GM12878 (cell line): ENCODE measurements around the gene LRP8. TPM values are rescaled to one million over a fixed set of nuclear protein-coding genes. Genes with fewer than 3 reads are reported as not detected.

ENCODE experiments used
- BCL3 ChIP-seq: IDR thresholded peaks from 2 replicates; pipeline ENCODE4 v1.6.1; 2011; ENCODE audit warnings: borderline replicate concordance, low read depth, mild to moderate bottlenecking, moderate library complexity, low read length; ENCODE audit not compliant: insufficient read depth, poor library complexity, severe bottlenecking
- BCLAF1 ChIP-seq: fragments of 450-650 bp; IDR thresholded peaks from 2 replicates; pipeline ENCODE4 v1.6.1; 2017; ENCODE audit warnings: antibody characterized with exemption, mild to moderate bottlenecking, moderate library complexity
- FOS ChIP-seq: IDR thresholded peaks from 3 replicates; pipeline ENCODE4 v1.6.1; 2011; ENCODE audit warnings: borderline replicate concordance; ENCODE audit not compliant: insufficient read length; ENCODE audit errors: extremely low read depth
- KLF5 ChIP-seq: fragments of 450-650 bp; IDR thresholded peaks from 2 replicates; pipeline ENCODE4 v1.6.1; 2014; ENCODE audit warnings: mild to moderate bottlenecking; ENCODE audit not compliant: partially characterized antibody
- MYC ChIP-seq: IDR thresholded peaks from 2 replicates; pipeline ENCODE4 v1.6.1; 2011; ENCODE audit warnings: mild to moderate bottlenecking, low read length, moderate library complexity, inconsistent platforms; ENCODE audit not compliant: insufficient read depth, insufficient replicate concordance, insufficient read length, severe bottlenecking
- YBX1 ChIP-seq: fragments of 450-650 bp; IDR thresholded peaks from 2 replicates; pipeline ENCODE4 v1.6.1; 2016; ENCODE audit warnings: antibody characterized with exemption
- ZNF24 ChIP-seq: fragments of 450-650 bp; IDR thresholded peaks from 2 replicates; pipeline ENCODE4 v1.6.1; 2017; ENCODE audit warnings: antibody characterized with exemption, mild to moderate bottlenecking
- polyA plus RNA-seq, 11 experiments: library from polyadenylated mRNA; depleted of rRNA in 4 of 11; unstranded in 6 of 11; stranded (reverse) in 5 of 11; fragments of >200 nt; fragmentation: Nextera tagmentation in 4 of 11; fragmentation: Illumina TruSeq in 1 of 11; extraction: Ambion mirVana in 4 of 11; extraction: Trizol in 1 of 11; gene quantifications; 1 replicate in 1 of 11; 2 replicates in 10 of 11; pipeline versions ENCODE4 v1.2.1 to v1.2.3, GENCODE V29; 2011 to 2016; ENCODE audit warnings: inconsistent platforms in 2 of 11, missing spikeins in 2 of 11, low read depth in 1 of 11
- total RNA-seq, 4 experiments: library from RNA; depleted of rRNA in 3 of 4; stranded (reverse); fragments of >200 nt in 3 of 4; fragmentation: Illumina TruSeq in 1 of 4; extraction: Trizol in 1 of 4; gene quantifications; 2 replicates each; pipeline versions ENCODE4 v1.2.1 to v1.2.3, GENCODE V29; 2013 to 2021
- TF ChIP-seq, protein P1 (sequence below): fragments of 450-650 bp; IDR thresholded peaks from 2 replicates; pipeline ENCODE4 v1.6.1; 2017; ENCODE audit warnings: mild to moderate bottlenecking, low read depth, inconsistent platforms; ENCODE audit not compliant: poor library complexity, severe bottlenecking

Gene LRP8
- total and polyA plus RNA-seq, 10 of the 15 experiments (the other 5 are each of a cell fraction or from before 2014, with no cell fraction given) = 2.8 to 40.5 (median 22.3) TPM

- TF ChIP-seq KLF5 (no peak), YBX1 (no peak), BCL3 (no peak), BCLAF1 (no peak), MYC (no peak), ZNF24 (no peak), FOS (no peak)
- TF ChIP-seq, protein P1, sequence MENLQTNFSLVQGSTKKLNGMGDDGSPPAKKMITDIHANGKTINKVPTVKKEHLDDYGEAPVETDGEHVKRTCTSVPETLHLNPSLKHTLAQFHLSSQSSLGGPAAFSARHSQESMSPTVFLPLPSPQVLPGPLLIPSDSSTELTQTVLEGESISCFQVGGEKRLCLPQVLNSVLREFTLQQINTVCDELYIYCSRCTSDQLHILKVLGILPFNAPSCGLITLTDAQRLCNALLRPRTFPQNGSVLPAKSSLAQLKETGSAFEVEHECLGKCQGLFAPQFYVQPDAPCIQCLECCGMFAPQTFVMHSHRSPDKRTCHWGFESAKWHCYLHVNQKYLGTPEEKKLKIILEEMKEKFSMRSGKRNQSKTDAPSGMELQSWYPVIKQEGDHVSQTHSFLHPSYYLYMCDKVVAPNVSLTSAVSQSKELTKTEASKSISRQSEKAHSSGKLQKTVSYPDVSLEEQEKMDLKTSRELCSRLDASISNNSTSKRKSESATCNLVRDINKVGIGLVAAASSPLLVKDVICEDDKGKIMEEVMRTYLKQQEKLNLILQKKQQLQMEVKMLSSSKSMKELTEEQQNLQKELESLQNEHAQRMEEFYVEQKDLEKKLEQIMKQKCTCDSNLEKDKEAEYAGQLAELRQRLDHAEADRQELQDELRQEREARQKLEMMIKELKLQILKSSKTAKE = no peak
These were observed 32.0 kb upstream of the LRP8 start (continued) for GRCh38 chr1:53359934-53360276.
